B cell (primary cell): ENCODE data around the gene HPDL.
"Not testable (repeated sequence)": the region's sequence is repeated elsewhere in the genome, so short reads cannot be mapped to it uniquely, and the experiment has no call there.

Experiments
- CTCF ChIP-seq: fragments of 200-600 bp; IDR thresholded peaks from one replicate; pipeline ENCODE4 v1.8.0; 2022; ENCODE audit warnings: antibody characterized with exemption, mild to moderate bottlenecking
- EZH2 ChIP-seq: IDR thresholded peaks from 2 replicates; pipeline ENCODE4 v1.6.1; 2012; ENCODE audit warnings: borderline replicate concordance, low read depth, mild to moderate bottlenecking, moderate library complexity, low read length; ENCODE audit not compliant: insufficient read depth, poor library complexity, severe bottlenecking

GRCh38 chr1:45291002-45291401 lies 35.7 kb upstream of the HPDL start:
- not testable (repeated sequence) for TF ChIP-seq CTCF, EZH2
